Esophagus mucosa (tissue), 1 donor: Measurements from ENCODE around the gene JUP. TPM values are rescaled to one million over a fixed set of nuclear protein-coding genes. Genes with fewer than 3 reads are reported as not detected.
"Not testable (repeated sequence)": the region's sequence is repeated elsewhere in the genome, so short reads cannot be mapped to it uniquely, and the experiment has no call there.

Experiments
- ATAC-seq: fragments of 200-7000 bp; cut with Tn5 transposase; one replicate; pipeline ENCODE4 v1.9.1; 2020
- total RNA-seq: library from RNA; stranded (reverse); gene quantifications from one replicate; pipeline ENCODE4 v1.2.4, GENCODE V29; 2023
- donor health status: DM: yes; HTN: yes; CAD: no.

The JUP gene
- total RNA-seq = 1,050 TPM

- peak; percentile 81 for ATAC-seq
These were observed at the start of gene JUP for GRCh38 chr17:41786227-41787020. JUP (minus strand) TSS chr17:41786711; CDS start chr17:41771854, 14,857 bp downstream.

- peak; percentile 80 for ATAC-seq
These were observed 49.5 kb upstream of the JUP start, which contains the start of gene NT5C3B for GRCh38 chr17:41835800-41836549. NT5C3B (minus strand) TSS chr17:41836232; CDS start chr17:41836193, 39 bp downstream.

GRCh38 chr17:41835214-41835799 is 48.8 kb upstream of the JUP start:
- peak; percentile 23 for ATAC-seq

- not testable (repeated sequence) for ATAC-seq
These were observed 43.5 kb upstream of the JUP start for GRCh38 chr17:41829961-41830360.

- ATAC-seq = no peak
These were observed 38.8 kb upstream of the JUP start for GRCh38 chr17:41825175-41825845.

GRCh38 chr17:41824086-41824485 is 37.6 kb upstream of the JUP start:
- no peak for ATAC-seq

GRCh38 chr17:41823580-41823979 is 37.1 kb upstream of the JUP start:
- ATAC-seq = no peak

GRCh38 chr17:41823141-41823524 is 36.6 kb upstream of the JUP start:
- ATAC-seq = no peak

- no peak for ATAC-seq
These were observed 36.0 kb upstream of the JUP start for GRCh38 chr17:41822216-41823140.

- ATAC-seq = no peak
These were observed 35.3 kb upstream of the JUP start for GRCh38 chr17:41821776-41822175.

GRCh38 chr17:41818024-41818423 is 31.5 kb upstream of the JUP start:
- ATAC-seq = no peak

GRCh38 chr17:41816637-41817320 is 30.3 kb upstream of the JUP start:
- no peak for ATAC-seq

GRCh38 chr17:41814195-41814594 is 27.7 kb upstream of the JUP start:
- no peak for ATAC-seq

GRCh38 chr17:41813699-41814124 is 27.2 kb upstream of the JUP start:
- no peak for ATAC-seq

GRCh38 chr17:41813152-41813680 is 26.7 kb upstream of the JUP start:
- no peak for ATAC-seq

GRCh38 chr17:41812381-41813151 is 26.1 kb upstream of the JUP start, which contains the start of gene FKBP10:
FKBP10 (plus strand) TSS chr17:41813004; CDS start chr17:41813035, 31 bp downstream.
- ATAC-seq = no peak

GRCh38 chr17:41811549-41812380 is 25.3 kb upstream of the JUP start, which contains the start of gene P3H4:
P3H4 (minus strand) TSS chr17:41811949; CDS start chr17:41811915, 34 bp downstream.
- ATAC-seq = peak; percentile 80

GRCh38 chr17:41810659-41811548 is 24.4 kb upstream of the JUP start:
- ATAC-seq = peak; percentile 36
